IMR-90 (cell line): ENCODE results near the gene UBE2C. TPM values are rescaled to one million over a fixed set of nuclear protein-coding genes. Genes with fewer than 3 reads are reported as not detected.

Experiments
- RCOR1 ChIP-seq: IDR thresholded peaks from 2 replicates; pipeline ENCODE4 v1.6.1; 2012; ENCODE audit warnings: mild to moderate bottlenecking, low read length, improper control_type of control experiment; ENCODE audit not compliant: insufficient replicate concordance
- microRNA-seq, 2 experiments: library from miRNA; stranded (forward) in 1 of 2; unstranded in 1 of 2; fragments of 10-50 nt in 1 of 2; fragments of <30 nt in 1 of 2; gene quantifications in 1 of 2; microRNA quantifications in 1 of 2; one replicate each; pipeline versions ENCODE3 to v1.1.0; 2013 to 2020; ENCODE audit not compliant: insufficient read depth in 1 of 2, insufficient read length in 1 of 2, unreplicated experiment in 1 of 2
- polyA plus RNA-seq, 3 experiments: library from polyadenylated mRNA; depleted of rRNA; stranded (reverse); fragments of >200 nt; gene quantifications; 2 replicates each; pipeline ENCODE4 v1.2.3, GENCODE V29; 2012; ENCODE audit warnings: low replicate concordance in 1 of 3
- small RNA-seq, 5 experiments: library from RNA; depleted of rRNA; stranded (forward); fragments of <200 nt; gene quantifications; one replicate each; pipeline ENCODE3, GENCODE V24; 2012
- total RNA-seq: library from RNA; depleted of rRNA; stranded (reverse); fragments of >200 nt; gene quantifications from 2 replicates; pipeline ENCODE4 v1.2.3, GENCODE V29; 2012; rRNA removed

The UBE2C gene
- total and polyA plus RNA-seq, 2 of the 4 experiments (the other 2 are of a cell fraction): 43.4 to 120 TPM

DNA sequence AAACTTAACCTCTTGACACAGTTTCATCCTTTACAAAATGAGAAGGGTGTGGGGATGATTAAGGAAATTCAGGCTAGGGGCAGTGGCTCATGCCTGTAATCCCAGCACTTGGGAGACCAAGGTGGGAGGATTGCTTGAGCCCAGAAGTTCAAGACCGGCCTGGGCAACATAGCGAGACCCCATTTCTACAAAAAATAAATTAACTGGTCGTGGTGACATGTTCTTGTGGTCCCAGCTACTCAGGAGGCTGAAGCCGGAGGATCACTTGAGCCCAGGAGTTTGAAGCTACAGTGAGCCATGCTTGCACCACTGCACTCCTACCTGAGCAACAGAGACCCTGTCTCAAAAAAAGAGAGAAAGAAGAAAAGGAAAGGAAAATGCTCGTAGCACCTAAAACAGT, 54.0 kb downstream of the UBE2C start (continued):
- no peak for TF ChIP-seq RCOR1

Small RNAs within 50 kb of the gene (microRNA-seq; reads per million reads assigned to microRNA genes)
- gene RNU6ATAC38P (ENCODE audit: insufficient read depth, insufficient read length): not detected

Small RNAs within 50 kb of the gene (small RNA-seq; reads per million reads assigned to genes)
- gene RNU6ATAC38P: 0.04 to 3.6 (median 0.15) reads per million in 5 experiments

Other genes with a start within 250 kb of the UBE2C start
- gene WFDC8, start 233.4 kb upstream of the UBE2C start, total RNA-seq: not detected in 2 replicates
- gene WFDC8, start 233.4 kb upstream of the UBE2C start, polyA plus RNA-seq (2012; rRNA removed): not detected in 2 replicates
- not detected in 2 replicates for gene WFDC10A, start 182.9 kb upstream of the UBE2C start, total RNA-seq
- not detected in 2 replicates for gene WFDC10A, start 182.9 kb upstream of the UBE2C start, polyA plus RNA-seq (2012; rRNA removed)
- not detected in 2 replicates for gene WFDC9, start 181.4 kb upstream of the UBE2C start, total RNA-seq
- gene WFDC9, start 181.4 kb upstream of the UBE2C start, polyA plus RNA-seq (2012; rRNA removed): not detected in 2 replicates
- gene WFDC11, start 142.4 kb upstream of the UBE2C start, total RNA-seq: not detected in 2 replicates
- gene WFDC11, start 142.4 kb upstream of the UBE2C start, polyA plus RNA-seq (2012; rRNA removed): not detected in 2 replicates
- gene WFDC13, start 110.6 kb upstream of the UBE2C start, total RNA-seq: not detected in 2 replicates
- not detected in 2 replicates for gene WFDC13, start 110.6 kb upstream of the UBE2C start, polyA plus RNA-seq (2012; rRNA removed)
- gene WFDC10B, start 107.6 kb upstream of the UBE2C start, total RNA-seq: not detected in 2 replicates
- not detected in 2 replicates for gene WFDC10B, start 107.6 kb upstream of the UBE2C start, polyA plus RNA-seq (2012; rRNA removed)
- not detected in 2 replicates for gene SPINT4, start 90.3 kb upstream of the UBE2C start, total RNA-seq
- gene SPINT4, start 90.3 kb upstream of the UBE2C start, polyA plus RNA-seq (2012; rRNA removed): not detected in 2 replicates
- gene WFDC3, start 20.8 kb upstream of the UBE2C start, total RNA-seq: 0.18 TPM in 1 of 2 replicates, not detected in the other
- 0.87 and 1.4 TPM in 2 replicates for gene WFDC3, start 20.8 kb upstream of the UBE2C start, polyA plus RNA-seq (2012; rRNA removed)
- gene DNTTIP1, start 20.7 kb upstream of the UBE2C start, total RNA-seq: 17.8 and 19.4 TPM in 2 replicates
- gene DNTTIP1, start 20.7 kb upstream of the UBE2C start, polyA plus RNA-seq (2012; rRNA removed): 51.0 and 53.7 TPM in 2 replicates
- 0.28 TPM in 1 of 2 replicates, not detected in the other for gene TNNC2, start 14.7 kb downstream of the UBE2C start, total RNA-seq
- gene TNNC2, start 14.7 kb downstream of the UBE2C start, polyA plus RNA-seq (2012; rRNA removed): 0.46 and 0.53 TPM in 2 replicates
- 10.0 and 11.1 TPM in 2 replicates for gene SNX21, start 21.2 kb downstream of the UBE2C start, total RNA-seq
- 17.9 and 19.2 TPM in 2 replicates for gene SNX21, start 21.2 kb downstream of the UBE2C start, polyA plus RNA-seq (2012; rRNA removed)
- 27.8 and 29.8 TPM in 2 replicates for gene ACOT8, start 44.7 kb downstream of the UBE2C start, total RNA-seq
- 47.5 and 54.3 TPM in 2 replicates for gene ACOT8, start 44.7 kb downstream of the UBE2C start, polyA plus RNA-seq (2012; rRNA removed)
- 8.1 and 8.6 TPM in 2 replicates for gene ZSWIM3, start 45.0 kb downstream of the UBE2C start, total RNA-seq
- gene ZSWIM3, start 45.0 kb downstream of the UBE2C start, polyA plus RNA-seq (2012; rRNA removed): 2.8 and 3.3 TPM in 2 replicates
- gene ZSWIM1, start 68.6 kb downstream of the UBE2C start, total RNA-seq: 7.8 and 10.0 TPM in 2 replicates
- 4.2 and 4.6 TPM in 2 replicates for gene ZSWIM1, start 68.6 kb downstream of the UBE2C start, polyA plus RNA-seq (2012; rRNA removed)
- 0.18 TPM in 1 of 2 replicates, not detected in the other for gene SPATA25, start 75.0 kb downstream of the UBE2C start, total RNA-seq
- 0.36 and 1.0 TPM in 2 replicates for gene SPATA25, start 75.0 kb downstream of the UBE2C start, polyA plus RNA-seq (2012; rRNA removed)
- gene NEURL2, start 78.6 kb downstream of the UBE2C start, total RNA-seq: 0.56 and 1.1 TPM in 2 replicates
- gene NEURL2, start 78.6 kb downstream of the UBE2C start, polyA plus RNA-seq (2012; rRNA removed): 2.0 and 2.5 TPM in 2 replicates
- 19.0 and 30.3 TPM in 2 replicates for gene CTSA, start 78.7 kb downstream of the UBE2C start, total RNA-seq
- gene CTSA, start 78.7 kb downstream of the UBE2C start, polyA plus RNA-seq (2012; rRNA removed): 290 and 312 TPM in 2 replicates
- 5.0 and 5.4 TPM in 2 replicates for gene PLTP, start 99.5 kb downstream of the UBE2C start, total RNA-seq
- gene PLTP, start 99.5 kb downstream of the UBE2C start, polyA plus RNA-seq (2012; rRNA removed): 53.5 and 55.8 TPM in 2 replicates
- gene PCIF1, start 122.0 kb downstream of the UBE2C start, total RNA-seq: 5.4 and 6.1 TPM in 2 replicates
- 17.8 and 18.3 TPM in 2 replicates for gene PCIF1, start 122.0 kb downstream of the UBE2C start, polyA plus RNA-seq (2012; rRNA removed)
- 11.8 and 12.5 TPM in 2 replicates for gene ZNF335, start 159.6 kb downstream of the UBE2C start, total RNA-seq
- 17.8 and 20.2 TPM in 2 replicates for gene ZNF335, start 159.6 kb downstream of the UBE2C start, polyA plus RNA-seq (2012; rRNA removed)
- under 0.01 TPM in 2 replicates for gene MMP9, start 196.3 kb downstream of the UBE2C start, total RNA-seq
- gene MMP9, start 196.3 kb downstream of the UBE2C start, polyA plus RNA-seq (2012; rRNA removed): 0.16 and 0.17 TPM in 2 replicates
- not detected in 2 replicates for gene SLC12A5, start 216.6 kb downstream of the UBE2C start, total RNA-seq
- gene SLC12A5, start 216.6 kb downstream of the UBE2C start, polyA plus RNA-seq (2012; rRNA removed): 2.2 and 3.4 TPM in 2 replicates